ENCODE data around the gene ACTRT2. TPM values are rescaled to one million over a fixed set of nuclear protein-coding genes. Genes with fewer than 3 reads are reported as not detected.

The ACTRT2 gene
- total and polyA plus RNA-seq, 2 of the 8 experiments (the other 6 are each of a cell fraction or from before 2014, with no cell fraction given) = not detected

- Histone ChIP-seq H4K8ac (ENCODE audit: extremely low read depth, insufficient read depth, low read length) (no peak overlapping the region), H3K18ac (ENCODE audit: extremely low read depth, low read length) (no peak overlapping the region), H4K91ac (replicated peaks; ENCODE audit: insufficient read length, low read length) (no peak overlapping the region), H3K23ac (ENCODE audit: insufficient read length) (no peak overlapping the region), H3K79me1 (ENCODE audit: low read depth, low read length) (no peaks in the 10 kb centered on the region), H3K23me2 (ENCODE audit: low read depth, low read length) (no peaks in the 10 kb centered on the region), H3K9ac (replicated peaks in 1 of 4; ENCODE audit: extremely low read depth in 1 of 4, low read depth in 3 of 4, low read length in 3 of 4) (no peak overlapping the region), H2BK20ac (ENCODE audit: low read length) (no peak overlapping the region), H3K4ac (replicated peaks; ENCODE audit: insufficient read length, low read depth, low read length) (no peak overlapping the region), H2BK5ac (ENCODE audit: low read depth, low read length) (no peak overlapping the region), H3K27ac (ENCODE audit: low read depth, low read length) (no peak overlapping the region), H3K4me2 (ENCODE audit: insufficient read depth in 1 of 2, low read depth in 2 of 2, low read length in 2 of 2) (no peak overlapping the region), H3K9me3 (ENCODE audit: insufficient read depth in 2 of 2, low read depth in 1 of 2, low read length in 1 of 2) (peaks cover 56 to 96% of the 10 kb centered on the region in 2 experiments; a peak in 3 of 4 replicates), H2AFZ (ENCODE audit: low read length) (no peak overlapping the region), H3K27me3 (replicated peaks in 1 of 4; ENCODE audit: control insufficient read depth in 3 of 4, extremely low read depth in 1 of 4, insufficient read depth in 3 of 4, low read length in 3 of 4) (peaks cover 0 to 4% (median 0%) of the 10 kb centered on the region in 4 experiments; a peak in 3 of 7 replicates), H2BK15ac (ENCODE audit: low read length) (no peak overlapping the region), H3K4me1 (replicated peaks in 1 of 4; ENCODE audit: control insufficient read depth in 3 of 4, insufficient read depth in 4 of 4, low read length in 3 of 4) (peaks cover 0 to 15% (median 0%) of the 10 kb centered on the region in 4 experiments; a peak in 1 of 7 replicates), H3K4me3 (ENCODE audit: extremely low read depth in 1 of 4, insufficient read depth in 2 of 4, low read depth in 3 of 4, low read length in 4 of 4) (no peak overlapping the region), H4K5ac (ENCODE audit: insufficient read length, low read depth, low read length) (no peak overlapping the region), H3K14ac (ENCODE audit: insufficient read length) (no peak overlapping the region), H3K79me2 (ENCODE audit: control insufficient read depth in 1 of 2, insufficient read depth in 2 of 2, low read length in 2 of 2) (no peaks in the 10 kb centered on the region), H2AK5ac (ENCODE audit: low read depth, low read length) (no peak overlapping the region), H3K36me3 (ENCODE audit: control insufficient read depth in 2 of 4, insufficient read depth in 4 of 4, low read length in 3 of 4) (no peaks in the 10 kb centered on the region), H2BK120ac (replicated peaks; ENCODE audit: low read depth, low read length) (no peak overlapping the region), H2BK12ac (ENCODE audit: low read depth, low read length) (no peak overlapping the region), H4K20me1 (replicated peaks in 1 of 2; ENCODE audit: control insufficient read depth in 1 of 2, insufficient read depth in 2 of 2, low read length in 2 of 2) (no peaks in the 10 kb centered on the region), H3K56ac (replicated peaks; ENCODE audit: insufficient read length, low read depth, low read length) (no peak overlapping the region)
- ChIA-PET CTCF (ENCODE audit: partially characterized antibody) (interaction anchor here (1.0 kb wide), 1 partner anchor 12 kb away, joined by 3 read pairs; no protein-coding TSS in a partner anchor), POLR2A (ENCODE audit: partially characterized antibody) (interaction anchor here (0.7 kb wide), 1 partner anchor 109 kb away, joined by 3 read pairs; no protein-coding TSS in a partner anchor)
- WGBS, 2 experiments (ENCODE audit: extremely low coverage in 1 of 2, insufficient coverage in 1 of 2, insufficient read length in 1 of 2, insufficient replicate concordance in 2 of 2, low coverage in 1 of 2, low lambda C conversion rate in 2 of 2, missing lambda C conversion rate in 1 of 2) = 92% methylated on average over 13 of the region's 17 CpGs; no CpG with 5 or more reads in 1 of the 2 experiments
- no peak for TF ChIP-seq CTBP2 (IDR thresholded peaks at IDR 0.05; ENCODE audit: borderline replicate concordance, insufficient read depth, insufficient read length, low read length)
- no peak for TF ChIP-seq BACH1 (IDR thresholded peaks at IDR 0.05; ENCODE audit: low read length)
- no peak for TF ChIP-seq CBX5 (IDR thresholded peaks at IDR 0.05; ENCODE audit: low read depth, low read length)
- TF ChIP-seq KDM1A (IDR thresholded peaks at IDR 0.05; ENCODE audit: borderline replicate concordance, low read length) = no peak
- DNase-seq (ENCODE audit: low read depth in 1 of 2, low spot score in 2 of 2) (no peak), FAIRE-seq (no peak)
These were observed 3.7 kb upstream of the ACTRT2 start for GRCh38 chr1:3017440-3018050.

All from H1 (cell line).